Retina (tissue), 1 donor: ENCODE measurements around the gene PRR36.
A peak's percentile ranks its signal among the peaks of the same experiment; 100 is the strongest.

Source experiments
- DNase-seq: peaks from one replicate; pipeline ENCODE4 v3.0.0-alpha.2; 2016

The PRR36 gene

DNA sequence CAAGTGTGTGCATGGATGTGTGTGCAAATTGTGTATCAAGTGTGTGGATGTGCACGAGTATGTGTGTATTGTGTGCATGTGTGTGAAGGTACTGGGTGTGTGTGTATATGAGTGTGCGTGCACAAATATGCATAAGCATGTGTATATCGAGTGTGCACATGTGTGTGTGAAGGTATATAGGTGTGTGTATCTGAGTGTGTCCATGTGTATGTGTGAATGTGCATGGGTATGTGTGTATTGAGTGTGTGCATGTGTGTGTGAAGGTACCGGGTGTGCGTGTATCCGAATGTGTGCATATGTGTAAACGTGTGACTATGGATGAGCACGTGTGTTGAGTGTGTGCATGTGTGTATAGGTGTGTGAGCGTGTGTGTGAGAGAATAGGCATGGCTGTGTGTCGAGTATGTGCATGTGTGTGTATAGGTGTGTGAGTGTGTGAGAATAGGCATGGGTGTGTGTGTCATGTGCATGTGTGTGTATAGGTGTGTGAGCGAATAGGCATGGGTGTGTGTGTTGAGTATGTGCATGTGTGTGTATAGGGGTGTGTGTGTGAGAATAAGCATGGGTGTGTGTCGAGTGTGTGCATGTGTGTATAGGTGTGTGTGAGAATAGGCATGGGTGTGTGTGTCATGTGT lies 31.4 kb downstream of the PRR36 start:
- DNase-seq: no peak

GRCh38 chr19:7841751-7842660 lies 32.2 kb downstream of the PRR36 start:
- DNase-seq: no peak

DNA sequence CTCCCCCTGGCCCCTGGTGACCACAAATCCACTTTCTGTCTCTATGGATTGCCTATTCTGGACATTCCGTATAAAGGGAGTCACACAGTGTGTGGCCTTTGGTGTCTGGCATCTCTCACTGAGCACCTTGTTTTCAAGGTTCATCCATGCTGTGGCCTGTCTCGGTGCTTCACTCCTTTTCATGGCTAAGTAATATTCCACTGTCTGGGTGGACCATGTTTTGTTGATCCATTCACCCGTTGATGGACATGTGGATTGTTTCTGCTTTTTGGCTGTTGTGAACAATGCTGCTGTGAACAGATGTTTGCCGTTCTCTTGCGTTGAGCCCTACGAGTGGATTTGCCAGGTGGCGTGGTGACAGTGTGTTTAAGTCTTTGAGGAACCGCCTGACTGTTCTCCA lies 33.6 kb downstream of the PRR36 start:
- no peak for DNase-seq

DNA sequence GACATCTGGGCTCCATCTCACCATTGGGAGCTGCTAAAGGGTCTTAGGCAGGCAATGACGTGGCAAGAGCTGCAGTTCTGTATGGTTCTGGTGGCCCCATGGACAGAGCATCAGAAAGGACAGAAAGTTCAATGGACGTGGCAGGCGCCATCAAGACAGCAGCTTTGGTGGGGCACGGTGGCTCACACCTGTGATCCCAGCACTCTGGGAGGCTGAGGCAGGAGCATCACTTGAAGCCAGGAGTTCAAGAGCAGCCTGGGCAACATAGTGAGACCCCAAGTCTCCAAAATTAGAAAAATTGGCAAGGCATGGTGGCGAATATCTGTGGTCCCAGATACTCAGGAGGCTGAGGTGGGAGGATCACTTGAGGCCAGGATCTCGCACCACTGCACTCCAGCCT lies 34.7 kb downstream of the PRR36 start:
- no peak for DNase-seq

- no peak for DNase-seq
Observed at GRCh38 chr19:7833225-7834099, 40.7 kb downstream of the PRR36 start.

- DNase-seq: no peak
Observed at GRCh38 chr19:7832781-7833180, 41.4 kb downstream of the PRR36 start.

DNA sequence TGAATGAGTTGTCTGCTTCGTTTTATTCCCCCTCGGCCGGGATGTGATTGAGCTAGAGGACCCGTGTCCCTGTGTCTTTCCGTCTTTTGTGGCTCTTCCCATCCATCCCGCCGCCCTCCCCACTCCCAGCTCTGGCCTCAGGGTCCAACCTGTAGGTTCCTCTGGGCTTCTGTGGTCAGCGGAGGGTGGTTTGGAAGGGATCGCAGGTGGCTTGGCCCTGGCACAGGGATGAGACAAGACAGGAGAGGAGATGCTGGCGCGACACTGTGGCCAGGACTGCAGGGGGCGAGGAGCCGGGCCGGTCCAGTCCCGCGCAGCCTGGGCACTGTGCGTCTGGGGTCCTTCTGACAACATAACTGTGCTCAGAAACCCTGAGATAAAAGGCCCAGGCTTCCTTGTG lies 42.2 kb downstream of the PRR36 start:
- DNase-seq: no peak

GRCh38 chr19:7831452-7831851 lies 42.7 kb downstream of the PRR36 start:
- DNase-seq: peak; percentile 21

GRCh38 chr19:7830823-7831222 lies 43.4 kb downstream of the PRR36 start:
- DNase-seq: no peak

DNA sequence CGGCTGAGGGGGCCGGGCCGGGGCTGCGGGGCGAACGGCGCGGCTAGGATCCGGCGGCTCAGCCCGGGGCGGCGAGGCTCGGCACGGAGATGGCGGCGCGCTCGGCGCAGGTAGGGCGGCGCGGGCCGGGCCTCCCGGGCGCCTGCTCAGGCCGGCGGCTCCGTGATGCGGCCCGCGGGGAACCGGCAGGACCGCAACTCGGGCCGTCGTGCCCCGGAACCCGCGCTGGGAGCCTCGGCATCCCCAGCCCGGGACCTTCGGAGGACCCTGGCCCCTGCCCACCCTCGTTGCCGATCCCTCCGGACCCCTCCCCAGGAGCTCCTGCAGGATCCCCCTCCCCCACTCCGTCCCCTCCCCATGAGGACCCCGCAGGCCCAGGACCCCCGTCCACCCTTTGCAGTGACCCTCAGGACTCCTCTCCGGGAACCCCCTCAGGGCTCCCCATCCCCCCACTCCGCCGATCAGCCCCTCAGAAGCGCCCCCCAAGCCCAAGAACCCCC lies 43.9 kb downstream of the PRR36 start:
- no peak for DNase-seq

- DNase-seq: peak; percentile 99
Observed at GRCh38 chr19:7829561-7830271, 44.5 kb downstream of the PRR36 start, which contains the start of gene EVI5L. Gene EVI5L, plus strand, starts transcription at chr19:7830218. Its CDS starts 16,325 bp downstream, at chr19:7846543.

DNA sequence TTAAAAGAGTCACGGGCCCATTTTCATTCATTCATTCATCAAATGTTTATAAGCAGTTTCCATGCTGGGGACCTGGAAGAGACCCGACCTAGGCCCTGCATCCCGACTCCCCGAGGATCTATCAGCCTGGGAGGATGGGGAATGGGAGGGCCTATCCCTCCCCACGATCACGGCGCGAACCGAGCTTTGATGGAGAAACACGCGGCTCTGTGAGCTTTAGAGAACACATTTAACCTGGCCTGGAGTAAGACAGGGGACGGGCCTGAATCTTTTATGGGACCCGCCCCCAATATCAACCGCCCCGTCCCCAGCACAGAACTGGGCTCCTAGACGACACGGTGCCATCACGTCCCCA lies 45.0 kb downstream of the PRR36 start:
- DNase-seq: no peak

DNA sequence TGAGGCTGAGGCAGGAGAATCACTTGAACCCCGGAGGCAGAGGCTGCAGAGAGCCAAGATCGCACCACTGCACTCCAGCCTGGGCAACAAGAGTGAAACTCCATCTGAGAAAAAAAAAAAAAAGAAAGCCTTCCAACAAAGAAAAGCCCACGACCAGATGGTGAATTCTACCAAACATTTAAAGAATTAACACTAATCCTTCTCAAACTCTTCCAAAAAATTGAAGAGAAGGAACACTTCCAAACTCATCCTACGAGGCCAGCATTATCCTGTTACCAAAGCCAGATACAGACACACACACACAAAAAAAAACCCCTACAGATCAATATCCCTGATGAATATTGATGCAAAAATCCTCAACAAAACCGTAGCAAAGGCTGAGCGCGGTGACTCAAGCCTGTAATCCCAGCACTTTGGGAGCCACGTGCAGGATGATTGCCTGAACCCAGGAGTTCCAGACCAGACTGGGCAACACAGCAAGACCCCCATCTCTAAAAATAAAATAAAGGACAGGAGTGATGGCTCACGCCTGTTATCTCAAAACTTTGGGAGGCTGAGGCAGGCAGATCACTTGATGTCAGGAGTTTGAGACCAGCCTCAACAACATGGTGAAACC lies 50.4 kb downstream of the PRR36 start:
- DNase-seq: peak; percentile 9

DNA sequence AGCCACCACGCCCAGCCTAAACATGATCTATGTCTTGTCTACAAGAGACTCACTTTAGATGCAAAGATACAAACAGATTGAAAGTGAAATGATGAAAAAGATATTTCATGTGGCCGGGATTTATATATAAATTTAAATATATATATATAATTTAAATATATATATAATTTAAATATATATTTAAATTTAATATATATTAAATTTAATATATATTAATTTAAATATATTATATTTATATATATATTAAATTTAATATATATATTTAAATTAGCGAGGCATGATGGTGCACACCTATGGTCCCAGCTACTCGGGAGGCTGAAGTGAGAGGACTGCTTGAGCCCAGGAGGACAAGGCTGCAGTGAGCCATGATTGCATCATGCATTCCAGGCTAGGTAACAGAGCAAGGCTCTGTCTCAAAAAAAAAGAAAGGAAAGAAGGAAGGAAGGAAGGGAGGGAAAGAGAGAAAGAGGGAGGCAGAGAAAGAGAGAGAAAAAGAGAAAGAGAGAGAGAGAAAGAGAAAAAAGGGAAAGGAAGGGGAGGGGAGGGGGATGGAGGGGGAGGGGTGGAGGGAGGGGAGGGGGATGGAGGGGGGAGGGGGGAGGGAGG lies 51.2 kb downstream of the PRR36 start:
- DNase-seq: no peak

GRCh38 chr19:7820588-7820987 lies 53.6 kb downstream of the PRR36 start:
- DNase-seq: no peak

GRCh38 chr19:7819337-7819736 lies 54.9 kb downstream of the PRR36 start:
- DNase-seq: no peak

DNA sequence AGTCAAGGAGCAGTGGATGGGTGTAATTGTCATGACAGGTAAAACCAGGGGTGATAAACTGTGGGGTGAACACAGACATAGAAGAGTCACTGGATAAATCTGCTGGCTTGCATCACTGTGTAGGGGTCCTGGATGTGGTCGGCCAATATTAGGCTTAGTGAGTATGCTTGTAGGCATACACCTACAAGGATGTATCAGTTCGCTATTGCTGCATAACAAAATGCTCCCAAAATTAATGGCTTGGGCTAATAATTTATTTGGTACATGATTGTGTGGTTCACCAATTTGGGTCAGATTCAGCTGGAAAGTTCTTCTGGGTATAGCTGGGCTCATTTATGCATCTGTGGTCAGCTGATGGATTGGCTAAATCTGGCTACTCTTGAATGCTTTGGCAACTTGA lies 55.4 kb downstream of the PRR36 start:
- DNase-seq: no peak
